ENCODE measurements around the gene CDK8.
"Not testable (repeated sequence)": the region's sequence is repeated elsewhere in the genome, so short reads cannot be mapped to it uniquely, and the experiment has no call there.

CDK8 gene
- 19.3 reads per million, percentile 46 among the genes with 10 or more reads in this experiment for total RNA-seq

- DNase-seq: peak; percentile 90
Observed at GRCh38 chr13:26253787-26254582, at the start of gene CDK8. Gene CDK8 (plus strand): TSS chr13:26254129. CDS start chr13:26254642, 513 bp downstream.

GRCh38 chr13:26208287-26208686 is 45.6 kb upstream of the CDK8 start:
- no peak for DNase-seq

- DNase-seq: no peak
Observed at GRCh38 chr13:26213345-26213744, 40.6 kb upstream of the CDK8 start.

- DNase-seq: no peak
Observed at GRCh38 chr13:26213982-26214381, 39.9 kb upstream of the CDK8 start.

- no peak for DNase-seq
Observed at GRCh38 chr13:26216042-26216441, 37.9 kb upstream of the CDK8 start.

- DNase-seq: no peak
Observed at GRCh38 chr13:26219726-26220125, 34.2 kb upstream of the CDK8 start.

GRCh38 chr13:26220575-26220974 is 33.4 kb upstream of the CDK8 start:
- DNase-seq: no peak

- DNase-seq: no peak
Observed at GRCh38 chr13:26221399-26221720, 32.6 kb upstream of the CDK8 start.

- DNase-seq: peak; percentile 85
Observed at GRCh38 chr13:26221721-26222519, 32.0 kb upstream of the CDK8 start, which contains the start of gene RNF6. Gene RNF6 (minus strand): TSS chr13:26222314. CDS start chr13:26219649, 2,665 bp downstream.

- no peak for DNase-seq
Observed at GRCh38 chr13:26222520-26223046, 31.3 kb upstream of the CDK8 start.

- no peak for DNase-seq
Observed at GRCh38 chr13:26225896-26226617, 27.9 kb upstream of the CDK8 start.

- DNase-seq: no peak
Observed at GRCh38 chr13:26227166-26227971, 26.6 kb upstream of the CDK8 start.

GRCh38 chr13:26228096-26228495 is 25.8 kb upstream of the CDK8 start:
- no peak for DNase-seq

GRCh38 chr13:26229080-26229615 is 24.8 kb upstream of the CDK8 start:
- DNase-seq: no peak

- no peak for DNase-seq
Observed at GRCh38 chr13:26230703-26231102, 23.2 kb upstream of the CDK8 start.

- DNase-seq: no peak
Observed at GRCh38 chr13:26236296-26236695, 17.6 kb upstream of the CDK8 start.

GRCh38 chr13:26246154-26246553 is 7.8 kb upstream of the CDK8 start:
- DNase-seq: no peak

GRCh38 chr13:26247011-26247410 is 6.9 kb upstream of the CDK8 start:
- DNase-seq: no peak

GRCh38 chr13:26247608-26248007 is 6.3 kb upstream of the CDK8 start:
- no peak for DNase-seq

GRCh38 chr13:26249551-26249950 is 4.4 kb upstream of the CDK8 start:
- no peak for DNase-seq

- DNase-seq: not testable (repeated sequence)
Observed at GRCh38 chr13:26252006-26252405, 1.9 kb upstream of the CDK8 start.

- no peak for DNase-seq
Observed at GRCh38 chr13:26253262-26253786, 605 bp upstream of the CDK8 start.

Measured in effector CD4-positive, alpha-beta T cell (primary cell).